ENCODE data around the gene SP9.
A peak's percentile ranks its signal among the peaks of the same experiment; 100 is the strongest.

SP9 gene

GRCh38 chr2:174327021-174327840 lies 7.5 kb upstream of the SP9 start:
- H3K9me3 ChIP-seq (ENCODE audit: control insufficient read depth, low read depth, low read length): no peaks in the 10 kb centered on the region
- peaks cover 25% of the 10 kb centered on the region for H3K4me1 ChIP-seq (ENCODE audit: control insufficient read depth, low read depth, low read length)
- peak overlapping the region; percentile 55 for H3K4me3 ChIP-seq (ENCODE audit: low read length)
- H3K36me3 ChIP-seq (ENCODE audit: control insufficient read depth, low read depth, low read length): no peaks in the 10 kb centered on the region
- H3K27ac ChIP-seq (ENCODE audit: low read length): no peak overlapping the region
- no peak overlapping the region for H3K9ac ChIP-seq (ENCODE audit: low read length)
- peaks cover 85% of the 10 kb centered on the region for H3K27me3 ChIP-seq (ENCODE audit: control insufficient read depth, insufficient read depth, low read length)

GRCh38 chr2:174327841-174328113 lies 7.0 kb upstream of the SP9 start:
- no peaks in the 10 kb centered on the region for H3K9me3 ChIP-seq (ENCODE audit: control insufficient read depth, low read depth, low read length)
- peak overlapping the region; percentile 29 for H3K4me3 ChIP-seq (ENCODE audit: low read length)
- no peaks in the 10 kb centered on the region for H3K36me3 ChIP-seq (ENCODE audit: control insufficient read depth, low read depth, low read length)
- H3K27me3 ChIP-seq (ENCODE audit: control insufficient read depth, insufficient read depth, low read length): peaks cover 90% of the 10 kb centered on the region
- peaks cover 28% of the 10 kb centered on the region for H3K4me1 ChIP-seq (ENCODE audit: control insufficient read depth, low read depth, low read length)
- H3K9ac ChIP-seq (ENCODE audit: low read length): no peak overlapping the region
- H3K27ac ChIP-seq (ENCODE audit: low read length): no peak overlapping the region

- Histone ChIP-seq H3K27me3 (ENCODE audit: control insufficient read depth, insufficient read depth, low read length) (peaks cover 96% of the 10 kb centered on the region), H3K4me1 (ENCODE audit: control insufficient read depth, low read depth, low read length) (peaks cover 34% of the 10 kb centered on the region), H3K4me3 (ENCODE audit: low read length) (peak overlapping the region; percentile 46), H3K9ac (ENCODE audit: low read length) (no peak overlapping the region), H3K36me3 (ENCODE audit: control insufficient read depth, low read depth, low read length) (no peaks in the 10 kb centered on the region), H3K9me3 (ENCODE audit: control insufficient read depth, low read depth, low read length) (no peaks in the 10 kb centered on the region), H3K27ac (ENCODE audit: low read length) (no peak overlapping the region)
Measured at GRCh38 chr2:174328114-174328960, 6.4 kb upstream of the SP9 start.

- Histone ChIP-seq H3K4me3 (ENCODE audit: low read length) (peak overlapping the region; percentile 46), H3K9ac (ENCODE audit: low read length) (no peak overlapping the region), H3K27ac (ENCODE audit: low read length) (no peak overlapping the region), H3K36me3 (ENCODE audit: control insufficient read depth, low read depth, low read length) (no peaks in the 10 kb centered on the region), H3K27me3 (ENCODE audit: control insufficient read depth, insufficient read depth, low read length) (peaks cover 100% of the 10 kb centered on the region), H3K4me1 (ENCODE audit: control insufficient read depth, low read depth, low read length) (peaks cover 42% of the 10 kb centered on the region), H3K9me3 (ENCODE audit: control insufficient read depth, low read depth, low read length) (no peaks in the 10 kb centered on the region)
Measured at GRCh38 chr2:174328961-174329715, 5.6 kb upstream of the SP9 start.

- Histone ChIP-seq H3K36me3 (ENCODE audit: control insufficient read depth, low read depth, low read length) (no peaks in the 10 kb centered on the region), H3K9ac (ENCODE audit: low read length) (no peak overlapping the region), H3K9me3 (ENCODE audit: control insufficient read depth, low read depth, low read length) (no peaks in the 10 kb centered on the region), H3K27me3 (ENCODE audit: control insufficient read depth, insufficient read depth, low read length) (peaks cover 100% of the 10 kb centered on the region), H3K27ac (ENCODE audit: low read length) (no peak overlapping the region), H3K4me1 (ENCODE audit: control insufficient read depth, low read depth, low read length) (peaks cover 54% of the 10 kb centered on the region), H3K4me3 (ENCODE audit: low read length) (peak overlapping the region; percentile 42)
Measured at GRCh38 chr2:174330945-174331594, 3.7 kb upstream of the SP9 start.

- no peaks in the 10 kb centered on the region for H3K9me3 ChIP-seq (ENCODE audit: control insufficient read depth, low read depth, low read length)
- peaks cover 100% of the 10 kb centered on the region for H3K27me3 ChIP-seq (ENCODE audit: control insufficient read depth, insufficient read depth, low read length)
- peak overlapping the region; percentile 42 for H3K4me3 ChIP-seq (ENCODE audit: low read length)
Measured at GRCh38 chr2:174331595-174332216, 3.0 kb upstream of the SP9 start.

DNA sequence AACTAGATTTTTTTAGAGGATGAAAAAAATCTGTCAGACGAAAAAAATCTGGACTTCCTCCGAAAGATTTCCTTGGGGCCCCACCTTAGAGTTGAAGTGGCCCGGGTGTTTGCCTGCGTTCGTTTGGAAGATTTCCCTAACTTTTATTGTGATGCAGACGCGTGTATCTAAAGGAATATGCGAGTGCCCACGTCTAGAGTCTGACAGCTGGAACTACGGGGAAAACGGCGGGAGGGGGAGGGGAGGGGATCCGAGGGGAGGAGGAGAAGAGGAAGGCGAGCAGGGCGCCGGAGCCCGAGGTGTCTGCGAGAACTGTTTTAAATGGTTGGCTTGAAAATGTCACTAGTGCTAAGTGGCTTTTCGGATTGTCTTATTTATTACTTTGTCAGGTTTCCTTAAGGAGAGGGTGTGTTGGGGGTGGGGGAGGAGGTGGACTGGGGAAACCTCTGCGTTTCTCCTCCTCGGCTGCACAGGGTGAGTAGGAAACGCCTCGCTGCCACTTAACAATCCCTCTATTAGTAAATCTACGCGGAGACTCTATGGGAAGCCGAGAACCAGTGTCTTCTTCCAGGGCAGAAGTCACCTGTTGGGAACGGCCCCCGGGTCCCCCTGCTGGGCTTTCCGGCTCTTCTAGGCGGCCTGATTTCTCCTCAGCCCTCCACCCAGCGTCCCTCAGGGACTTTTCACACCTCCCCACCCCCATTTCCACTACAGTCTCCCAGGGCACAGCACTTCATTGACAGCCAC lies 2.4 kb upstream of the SP9 start:
- H3K4me1 ChIP-seq (ENCODE audit: control insufficient read depth, low read depth, low read length): peaks cover 44% of the 10 kb centered on the region
- no peaks in the 10 kb centered on the region for H3K36me3 ChIP-seq (ENCODE audit: control insufficient read depth, low read depth, low read length)
- H3K4me3 ChIP-seq (ENCODE audit: low read length): peak overlapping the region; percentile 42
- no peaks in the 10 kb centered on the region for H3K9me3 ChIP-seq (ENCODE audit: control insufficient read depth, low read depth, low read length)
- H3K9ac ChIP-seq (ENCODE audit: low read length): no peak overlapping the region
- H3K27ac ChIP-seq (ENCODE audit: low read length): no peak overlapping the region
- peaks cover 99% of the 10 kb centered on the region for H3K27me3 ChIP-seq (ENCODE audit: control insufficient read depth, insufficient read depth, low read length)

More at GRCh38 chr2:174331595-174332216, 3.0 kb upstream of the SP9 start:
- Histone ChIP-seq H3K36me3 (ENCODE audit: control insufficient read depth, low read depth, low read length) (no peaks in the 10 kb centered on the region), H3K27ac (ENCODE audit: low read length) (no peak overlapping the region), H3K4me1 (ENCODE audit: control insufficient read depth, low read depth, low read length) (peaks cover 51% of the 10 kb centered on the region), H3K9ac (ENCODE audit: low read length) (no peak overlapping the region)

GRCh38 chr2:174333017-174333371 lies 1.8 kb upstream of the SP9 start:
- H3K9ac ChIP-seq (ENCODE audit: low read length): no peak overlapping the region
- H3K4me1 ChIP-seq (ENCODE audit: control insufficient read depth, low read depth, low read length): peaks cover 47% of the 10 kb centered on the region
- H3K9me3 ChIP-seq (ENCODE audit: control insufficient read depth, low read depth, low read length): no peaks in the 10 kb centered on the region
- H3K4me3 ChIP-seq (ENCODE audit: low read length): peak overlapping the region; percentile 31
- no peak overlapping the region for H3K27ac ChIP-seq (ENCODE audit: low read length)
- peaks cover 99% of the 10 kb centered on the region for H3K27me3 ChIP-seq (ENCODE audit: control insufficient read depth, insufficient read depth, low read length)
- no peaks in the 10 kb centered on the region for H3K36me3 ChIP-seq (ENCODE audit: control insufficient read depth, low read depth, low read length)

- Histone ChIP-seq H3K9ac (ENCODE audit: low read length) (no peak overlapping the region), H3K27me3 (ENCODE audit: control insufficient read depth, insufficient read depth, low read length) (peaks cover 99% of the 10 kb centered on the region), H3K4me1 (ENCODE audit: control insufficient read depth, low read depth, low read length) (peaks cover 53% of the 10 kb centered on the region), H3K9me3 (ENCODE audit: control insufficient read depth, low read depth, low read length) (no peaks in the 10 kb centered on the region), H3K4me3 (ENCODE audit: low read length) (peak overlapping the region; percentile 31), H3K27ac (ENCODE audit: low read length) (no peak overlapping the region), H3K36me3 (ENCODE audit: control insufficient read depth, low read depth, low read length) (no peaks in the 10 kb centered on the region)
Measured at GRCh38 chr2:174333372-174334277, 1.1 kb upstream of the SP9 start.

GRCh38 chr2:174334278-174334715 lies 457 bp upstream of the SP9 start:
- Histone ChIP-seq H3K27me3 (ENCODE audit: control insufficient read depth, insufficient read depth, low read length) (peaks cover 99% of the 10 kb centered on the region), H3K27ac (ENCODE audit: low read length) (no peak overlapping the region), H3K9ac (ENCODE audit: low read length) (no peak overlapping the region), H3K4me1 (ENCODE audit: control insufficient read depth, low read depth, low read length) (peaks cover 56% of the 10 kb centered on the region), H3K9me3 (ENCODE audit: control insufficient read depth, low read depth, low read length) (no peaks in the 10 kb centered on the region), H3K4me3 (ENCODE audit: low read length) (peak overlapping the region; percentile 31), H3K36me3 (ENCODE audit: control insufficient read depth, low read depth, low read length) (no peaks in the 10 kb centered on the region)
